Bone marrow (tissue), 2 donors: Measurements from ENCODE around the gene LPIN1.
A peak's percentile ranks its signal among the peaks of the same experiment; 100 is the strongest.

ENCODE experiments used
- DNase-seq, 2 donors: peaks; one replicate each; lab custom pipeline; 2025; lab: John Stamatoyannopoulos, UW

The LPIN1 gene

GRCh38 chr2:11784747-11785610 is 38.5 kb downstream of the LPIN1 start:
- DNase-seq: peak in 1 of 2 donors; percentile 4

DNA sequence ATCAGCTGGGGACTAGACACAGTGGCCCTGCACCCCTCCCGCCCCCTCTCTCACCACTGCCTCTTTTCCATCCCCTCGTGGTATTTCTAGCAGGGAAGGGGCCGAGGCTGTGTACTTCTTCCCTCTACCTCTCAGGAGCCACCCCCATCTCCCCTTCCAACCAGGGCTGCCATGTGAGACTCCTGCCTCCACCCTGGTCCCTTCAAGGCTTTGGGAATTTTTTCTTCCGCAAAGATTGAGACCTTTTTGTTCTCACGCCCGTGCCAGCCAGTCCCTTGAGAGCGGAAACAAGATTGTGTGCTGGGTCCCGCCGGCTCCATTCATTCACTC is 39.1 kb downstream of the LPIN1 start:
- DNase-seq: no peak

DNA sequence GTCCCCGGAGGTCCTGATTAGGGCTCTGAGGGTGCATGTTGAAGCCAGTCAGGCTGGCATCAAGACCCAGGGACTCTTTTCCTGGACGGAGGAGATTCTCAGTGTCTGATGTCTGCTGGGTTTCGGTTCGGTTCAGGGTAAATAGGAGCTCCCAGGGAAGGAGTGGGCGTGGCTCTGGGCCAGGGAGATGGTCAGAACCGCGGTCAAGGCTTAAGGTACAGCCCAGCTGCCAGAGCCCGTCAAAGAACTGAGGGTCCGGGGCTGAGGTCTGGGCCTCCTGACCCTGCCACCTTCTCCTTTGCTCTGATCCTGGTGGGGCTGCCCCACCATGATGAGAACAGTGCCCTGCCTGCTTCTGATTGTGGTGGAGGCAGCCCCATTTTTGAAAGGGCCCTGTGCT is 39.8 kb downstream of the LPIN1 start:
- no peak for DNase-seq

DNA sequence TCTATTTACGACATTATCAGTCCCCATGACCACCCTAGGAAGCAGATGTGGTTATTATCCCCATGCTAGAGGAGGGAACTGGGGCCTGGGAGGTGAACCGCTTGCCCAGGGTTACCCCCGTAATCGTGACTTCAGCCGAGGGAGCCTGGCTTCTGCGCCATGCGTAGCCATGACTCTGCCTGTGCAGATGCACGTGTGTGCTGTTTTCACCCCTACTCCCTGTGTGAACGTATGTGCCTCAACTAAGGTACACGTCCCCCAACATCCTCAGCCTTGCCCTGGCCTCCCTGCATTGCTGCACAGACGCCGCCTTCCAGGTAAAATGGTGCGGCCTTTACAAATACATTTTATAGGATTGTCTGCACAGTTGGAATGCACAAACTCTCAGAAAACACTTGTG is 40.2 kb downstream of the LPIN1 start:
- DNase-seq: no peak

DNA sequence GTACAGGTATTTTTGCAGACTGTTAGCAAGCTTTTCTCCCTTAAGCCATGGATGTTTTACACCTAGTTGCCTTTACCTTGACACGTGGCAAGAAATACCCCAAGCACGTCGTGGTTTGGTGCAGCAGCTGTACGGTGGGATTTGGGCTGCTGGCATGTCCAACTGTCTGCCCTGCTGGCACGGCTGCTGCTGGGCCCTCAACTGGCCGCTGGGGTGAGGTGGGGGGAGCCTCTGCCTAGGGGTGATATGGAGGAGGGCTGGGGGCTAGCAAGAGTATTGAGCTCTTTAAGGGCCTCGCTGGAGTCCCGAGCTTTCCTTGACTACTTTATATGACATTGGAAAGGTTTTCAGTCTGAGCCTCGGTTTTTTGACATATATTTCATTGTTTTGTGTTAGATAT is 41.6 kb downstream of the LPIN1 start:
- no peak for DNase-seq

GRCh38 chr2:11788461-11789124 is 42.2 kb downstream of the LPIN1 start:
- no peak for DNase-seq

DNA sequence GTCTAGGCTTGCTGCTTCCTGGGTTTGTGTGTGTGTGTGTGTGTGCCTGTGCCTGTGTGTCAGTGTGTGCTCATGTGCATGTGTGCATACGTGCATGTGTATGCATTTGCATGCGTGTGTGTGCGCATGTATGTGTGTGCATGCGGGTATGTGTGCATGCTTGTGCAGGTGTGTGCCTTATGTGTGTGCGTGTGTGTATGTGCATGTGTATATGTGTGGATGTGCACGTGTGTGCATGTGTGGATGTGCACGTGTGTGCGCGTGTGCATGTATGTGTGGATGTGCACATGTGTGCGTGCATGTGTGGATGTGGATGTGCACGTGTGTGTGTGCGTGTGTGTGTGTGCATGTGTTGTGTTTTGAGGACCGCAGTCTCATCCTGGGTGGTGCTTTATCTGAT is 42.8 kb downstream of the LPIN1 start:
- DNase-seq: no peak

DNA sequence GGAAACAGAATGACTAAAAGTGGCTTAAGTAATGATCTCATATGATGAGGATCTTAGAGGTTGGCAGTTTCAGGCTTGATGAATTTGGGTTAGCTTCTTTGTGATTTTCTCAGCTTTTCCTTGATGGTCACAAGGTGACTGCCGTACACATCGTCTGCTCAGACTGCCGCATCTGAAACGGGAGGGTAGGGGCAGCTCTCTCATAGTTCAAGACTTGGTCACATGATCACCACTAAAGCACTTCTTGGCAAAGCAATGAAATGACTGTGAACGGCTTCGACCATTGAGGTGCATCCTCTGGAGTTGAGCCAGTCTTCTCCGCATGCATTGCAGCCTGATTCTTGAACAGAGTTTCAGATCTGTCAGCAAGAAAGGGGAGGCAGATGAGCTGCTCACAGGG is 43.8 kb downstream of the LPIN1 start:
- DNase-seq: no peak

- DNase-seq: no peak
Measured at GRCh38 chr2:11795590-11795989, 49.2 kb downstream of the LPIN1 start.

GRCh38 chr2:11796190-11797171 is 50.0 kb downstream of the LPIN1 start:
- no peak for DNase-seq

DNA sequence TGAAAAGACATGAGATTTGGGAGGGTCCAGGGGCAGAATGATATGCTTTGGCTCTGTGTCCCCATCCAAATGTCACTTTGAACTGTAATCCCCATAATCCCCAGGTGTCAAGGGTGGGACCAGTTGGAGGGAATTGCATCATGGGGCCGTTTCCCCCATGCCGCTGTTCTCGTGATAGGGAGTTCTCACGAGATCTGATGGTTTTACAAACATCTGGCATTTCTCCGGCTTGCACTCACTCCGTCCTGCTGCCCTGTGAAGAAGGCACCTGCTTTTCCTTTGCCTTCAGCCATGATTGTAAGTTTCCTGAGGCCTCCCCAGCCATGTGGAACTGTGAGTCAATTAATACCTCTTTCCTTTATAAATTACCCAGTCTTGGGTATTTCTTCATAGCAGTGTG is 51.4 kb downstream of the LPIN1 start:
- DNase-seq: no peak

DNA sequence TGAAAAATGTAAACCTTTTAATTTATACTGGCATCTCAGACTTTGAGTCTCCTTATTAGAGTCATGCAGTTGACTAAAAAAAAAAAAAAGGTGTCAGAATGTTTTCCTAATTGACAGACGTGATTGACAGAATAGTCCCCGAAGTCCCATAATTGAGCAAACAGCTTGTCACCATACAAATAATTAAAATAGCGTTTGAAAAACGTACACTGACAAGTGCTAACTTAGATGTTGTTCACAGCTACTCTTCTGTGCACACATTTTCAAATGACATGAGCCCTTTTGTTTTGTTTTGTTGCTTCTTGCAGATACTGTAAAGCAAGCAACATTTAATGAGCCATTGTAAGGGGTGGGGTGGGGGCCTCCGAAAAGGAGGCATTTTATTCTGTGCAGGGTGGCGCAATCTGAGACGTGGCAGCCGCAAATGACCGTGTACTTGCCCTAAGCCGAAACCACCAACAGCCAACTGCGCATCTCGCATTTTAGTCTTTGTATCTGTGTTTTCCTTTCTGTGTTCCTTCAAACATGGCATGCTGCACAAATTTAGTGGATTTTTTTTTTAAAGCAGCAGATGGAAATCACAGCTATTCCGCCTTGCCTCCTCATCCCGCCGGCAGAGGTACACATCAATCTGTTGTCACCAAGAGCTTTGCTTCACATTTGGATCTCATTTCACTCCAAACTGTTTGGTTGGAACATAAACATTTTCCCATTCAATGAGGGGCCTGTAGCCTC is 52.4 kb downstream of the LPIN1 start:
- DNase-seq: no peak

GRCh38 chr2:11799826-11800225 is 53.4 kb downstream of the LPIN1 start:
- DNase-seq: no peak

DNA sequence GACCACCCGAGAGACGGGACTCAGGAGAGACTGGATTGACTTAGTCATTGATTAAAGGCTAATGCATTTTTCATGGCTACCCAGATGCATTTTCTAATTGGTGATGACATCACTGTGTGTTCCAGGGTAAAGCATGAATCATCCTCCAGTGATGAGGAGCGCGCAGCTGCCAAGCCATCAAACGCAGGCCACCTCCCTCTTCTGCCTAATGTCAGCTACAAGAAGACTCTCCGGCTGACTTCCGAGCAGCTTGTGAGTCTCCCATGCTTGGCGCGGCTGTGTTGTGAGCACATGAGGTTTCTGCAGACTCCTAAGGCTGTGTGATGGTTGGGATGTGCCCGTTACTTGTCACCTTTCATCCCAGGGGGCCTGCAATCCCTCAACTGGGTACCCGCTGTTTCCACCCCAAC is 56.4 kb downstream of the LPIN1 start:
- DNase-seq: no peak

DNA sequence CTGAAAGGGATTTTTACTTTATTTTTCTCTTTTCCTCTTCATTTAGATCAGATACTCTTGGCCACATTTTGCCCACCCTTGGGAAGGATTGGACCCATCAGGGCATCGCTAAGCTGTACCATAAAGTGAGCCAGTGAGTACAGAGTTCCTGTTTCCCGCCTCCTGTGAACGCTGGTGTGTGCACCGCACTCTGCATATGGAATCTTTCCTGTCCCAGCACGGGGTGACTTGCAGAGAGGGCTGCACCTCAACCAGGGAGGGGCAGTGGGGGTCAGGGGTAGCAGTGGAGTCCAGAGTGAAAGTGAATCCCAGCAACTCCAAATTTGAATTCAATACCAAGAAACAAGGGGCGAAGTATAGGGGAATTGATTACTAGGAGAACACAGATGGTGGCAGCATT is 58.6 kb downstream of the LPIN1 start:
- DNase-seq: no peak

DNA sequence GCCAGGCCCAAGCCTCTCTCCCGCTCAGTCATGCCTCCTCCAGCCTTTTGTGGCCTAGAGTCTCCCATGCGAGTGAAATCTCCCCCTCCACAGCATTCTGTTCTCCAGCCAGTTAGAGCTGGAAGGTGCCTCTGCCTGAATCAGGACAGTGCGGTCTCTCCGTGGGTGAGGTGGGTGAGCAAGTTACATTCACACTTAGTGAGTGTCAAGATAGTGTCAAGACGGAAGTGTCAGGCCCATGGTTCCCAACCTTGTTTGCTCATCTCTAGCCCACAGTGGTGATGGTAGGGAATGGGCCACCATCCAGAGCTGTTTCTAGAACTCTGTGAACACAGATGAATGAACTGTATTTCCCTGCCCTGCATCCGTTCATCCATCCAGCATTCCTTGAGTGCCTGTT is 59.5 kb downstream of the LPIN1 start:
- DNase-seq: no peak

GRCh38 chr2:11807156-11808015 is 61.0 kb downstream of the LPIN1 start:
- DNase-seq: no peak

- no peak for DNase-seq
Measured at GRCh38 chr2:11808016-11808400, 61.6 kb downstream of the LPIN1 start.

DNA sequence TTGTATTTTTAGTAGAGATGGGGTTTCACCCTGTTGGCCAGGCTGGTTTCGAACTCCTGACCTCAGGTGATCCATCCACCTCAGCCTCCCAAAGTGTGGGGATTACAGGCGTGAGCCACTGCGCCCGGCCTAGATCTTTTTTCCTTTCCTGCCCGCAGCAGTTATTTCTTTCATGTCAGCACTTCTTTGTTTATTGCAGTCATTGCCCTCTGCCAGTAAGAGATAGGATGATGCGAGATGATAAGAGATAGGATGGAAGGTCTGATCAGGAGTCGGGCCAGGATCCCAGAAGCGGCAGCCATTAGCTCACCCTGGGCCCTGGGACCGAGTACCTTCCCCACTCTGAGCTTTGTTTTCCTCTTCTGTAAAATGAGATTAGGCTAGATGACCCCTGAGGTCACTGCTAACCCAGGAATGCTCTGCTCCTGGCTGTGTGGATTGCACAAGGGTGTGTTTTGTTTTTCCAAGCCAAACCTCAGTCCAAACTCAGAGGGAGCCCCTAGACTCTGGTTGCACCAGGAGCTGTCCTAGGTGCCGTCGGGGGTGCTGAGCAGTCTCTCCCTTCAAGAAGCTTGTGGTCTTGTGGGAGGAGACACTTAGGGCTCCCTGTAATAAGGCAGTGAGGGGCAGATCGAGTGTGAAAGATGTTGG is 63.3 kb downstream of the LPIN1 start:
- no peak for DNase-seq

DNA sequence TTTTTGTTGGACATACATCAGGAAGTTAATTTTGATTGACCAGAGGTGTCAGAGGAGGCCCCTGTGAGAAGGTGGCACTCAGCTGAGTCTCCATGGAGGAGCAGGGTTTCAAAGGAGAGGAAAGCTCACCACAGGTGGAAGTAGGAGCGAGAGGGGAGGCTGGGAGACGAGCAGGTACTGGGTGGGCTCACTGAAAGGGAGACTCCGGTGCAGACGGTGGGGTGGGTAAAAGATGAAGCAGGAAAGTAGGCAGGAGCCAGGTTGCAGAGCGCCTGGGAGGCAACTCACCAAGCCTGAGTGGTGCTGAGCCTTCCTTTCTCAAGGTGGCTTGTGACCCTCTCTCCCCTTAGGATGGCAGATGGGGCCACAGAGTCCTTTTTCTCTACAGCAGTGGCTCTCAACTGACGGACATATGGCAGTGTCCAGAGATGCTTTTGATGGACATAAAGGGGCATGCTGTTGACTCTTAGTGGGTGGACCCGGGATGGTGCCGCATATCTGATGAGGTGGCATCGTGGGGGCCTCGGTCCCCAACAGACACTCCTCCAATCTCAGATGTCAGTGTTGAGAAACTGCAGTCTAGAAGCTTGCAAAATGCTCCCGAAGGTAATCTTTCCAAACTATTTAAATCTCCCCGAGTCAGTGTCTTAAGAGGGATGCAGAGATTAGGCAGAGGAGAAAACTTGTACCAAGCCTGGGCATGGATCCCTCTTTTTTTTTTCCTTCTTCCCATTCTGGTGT is 64.0 kb downstream of the LPIN1 start:
- no peak for DNase-seq
